Measurements from ENCODE around the gene PLCB1.

The PLCB1 gene

DNA sequence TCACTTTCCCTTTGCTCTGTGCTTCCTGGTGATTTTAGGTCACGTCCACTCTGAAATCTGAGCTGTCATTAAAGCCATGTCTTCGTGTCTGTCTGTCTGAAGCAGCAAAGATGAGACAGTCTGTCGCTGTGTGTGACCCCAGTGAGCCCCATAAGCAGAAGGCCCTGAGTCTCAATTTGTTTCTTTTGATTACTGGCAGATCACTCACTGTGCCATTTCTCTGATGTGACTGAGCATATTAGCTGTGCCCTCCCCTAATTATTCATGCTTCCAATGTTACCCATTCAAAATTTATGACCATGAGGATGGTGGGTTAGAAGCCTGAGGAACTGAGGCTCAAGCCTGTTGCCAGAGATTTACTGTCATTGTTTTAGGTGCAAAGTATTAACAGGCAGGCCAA, 117.6 kb downstream of the PLCB1 start:
- DNase-seq (ENCODE audit: low spot score), result no peak
- TF ChIP-seq, protein P1, sequence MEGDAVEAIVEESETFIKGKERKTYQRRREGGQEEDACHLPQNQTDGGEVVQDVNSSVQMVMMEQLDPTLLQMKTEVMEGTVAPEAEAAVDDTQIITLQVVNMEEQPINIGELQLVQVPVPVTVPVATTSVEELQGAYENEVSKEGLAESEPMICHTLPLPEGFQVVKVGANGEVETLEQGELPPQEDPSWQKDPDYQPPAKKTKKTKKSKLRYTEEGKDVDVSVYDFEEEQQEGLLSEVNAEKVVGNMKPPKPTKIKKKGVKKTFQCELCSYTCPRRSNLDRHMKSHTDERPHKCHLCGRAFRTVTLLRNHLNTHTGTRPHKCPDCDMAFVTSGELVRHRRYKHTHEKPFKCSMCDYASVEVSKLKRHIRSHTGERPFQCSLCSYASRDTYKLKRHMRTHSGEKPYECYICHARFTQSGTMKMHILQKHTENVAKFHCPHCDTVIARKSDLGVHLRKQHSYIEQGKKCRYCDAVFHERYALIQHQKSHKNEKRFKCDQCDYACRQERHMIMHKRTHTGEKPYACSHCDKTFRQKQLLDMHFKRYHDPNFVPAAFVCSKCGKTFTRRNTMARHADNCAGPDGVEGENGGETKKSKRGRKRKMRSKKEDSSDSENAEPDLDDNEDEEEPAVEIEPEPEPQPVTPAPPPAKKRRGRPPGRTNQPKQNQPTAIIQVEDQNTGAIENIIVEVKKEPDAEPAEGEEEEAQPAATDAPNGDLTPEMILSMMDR (IDR thresholded peaks at IDR 0.05), result no peak
- Histone ChIP-seq H3K4me3 (no peak overlapping the region), H3K27ac (no peak overlapping the region)

- DNase-seq (ENCODE audit: low spot score), result no peak
- TF ChIP-seq, protein P1 (IDR thresholded peaks at IDR 0.05), result no peak
- H3K27ac ChIP-seq, result no peak overlapping the region
- H3K4me3 ChIP-seq, result no peak overlapping the region
These were observed 118.6 kb downstream of the PLCB1 start for GRCh38 chr20:8250539-8251200.

DNA sequence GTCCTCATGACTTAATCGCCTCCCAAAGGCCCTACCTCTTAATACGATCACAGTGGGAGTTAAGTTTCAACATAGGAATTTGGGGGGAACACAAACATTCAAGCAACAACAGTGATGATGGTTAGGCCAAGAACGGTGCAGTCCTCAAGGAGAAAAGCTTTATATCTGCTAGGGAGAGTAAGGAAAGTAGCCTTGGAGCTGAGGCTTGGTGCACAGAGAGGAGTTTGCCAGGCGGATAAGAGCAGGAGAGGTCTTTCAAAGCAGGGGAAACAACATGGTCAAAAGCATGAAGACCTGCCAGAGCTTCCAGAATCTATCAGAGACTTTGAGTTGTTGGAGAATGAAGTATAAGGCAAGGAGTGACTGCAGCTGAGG, 119.1 kb downstream of the PLCB1 start:
- no peak overlapping the region for H3K27ac ChIP-seq
- TF ChIP-seq, protein P1 (IDR thresholded peaks at IDR 0.05), result no peak

DNA sequence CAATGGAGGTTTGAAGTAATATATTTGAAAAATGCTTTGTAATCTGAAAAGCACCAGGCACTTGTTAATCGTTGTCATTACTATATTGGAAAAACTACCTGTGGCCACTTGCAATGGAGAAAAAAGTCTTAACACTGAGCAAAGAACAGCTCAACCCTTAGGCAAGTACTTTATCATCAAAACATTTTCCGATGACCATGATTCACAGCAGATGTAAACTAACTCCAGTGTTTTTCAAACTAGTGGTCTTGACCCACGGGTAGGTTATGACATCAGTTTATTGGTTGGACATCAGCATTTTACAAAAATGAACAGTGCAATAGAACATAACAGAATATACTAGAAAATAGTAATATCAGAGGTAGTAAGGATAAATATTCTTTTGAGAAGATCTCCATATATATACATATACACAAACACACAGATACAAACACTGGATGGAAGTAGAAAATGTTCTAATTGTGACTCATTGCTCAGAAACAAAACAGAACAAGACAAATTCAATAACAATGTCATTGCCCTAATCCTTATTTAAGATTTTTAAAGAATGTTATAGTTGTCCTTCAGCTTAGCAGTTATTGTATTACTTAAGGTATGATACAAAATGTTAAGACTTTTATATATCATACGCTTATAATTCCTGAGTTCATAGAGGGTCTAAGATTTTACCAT, 123.0 kb downstream of the PLCB1 start:
- Histone ChIP-seq H3K4me3 (no peak overlapping the region), H3K27ac (no peak overlapping the region)
- TF ChIP-seq, protein P1 (IDR thresholded peaks at IDR 0.05), result no peak
- no peak for DNase-seq (ENCODE audit: low spot score)

More for the DNA sequence above, 119.1 kb downstream of the PLCB1 start:
- no peak for DNase-seq (ENCODE audit: low spot score)
- no peak overlapping the region for H3K4me3 ChIP-seq

DNA sequence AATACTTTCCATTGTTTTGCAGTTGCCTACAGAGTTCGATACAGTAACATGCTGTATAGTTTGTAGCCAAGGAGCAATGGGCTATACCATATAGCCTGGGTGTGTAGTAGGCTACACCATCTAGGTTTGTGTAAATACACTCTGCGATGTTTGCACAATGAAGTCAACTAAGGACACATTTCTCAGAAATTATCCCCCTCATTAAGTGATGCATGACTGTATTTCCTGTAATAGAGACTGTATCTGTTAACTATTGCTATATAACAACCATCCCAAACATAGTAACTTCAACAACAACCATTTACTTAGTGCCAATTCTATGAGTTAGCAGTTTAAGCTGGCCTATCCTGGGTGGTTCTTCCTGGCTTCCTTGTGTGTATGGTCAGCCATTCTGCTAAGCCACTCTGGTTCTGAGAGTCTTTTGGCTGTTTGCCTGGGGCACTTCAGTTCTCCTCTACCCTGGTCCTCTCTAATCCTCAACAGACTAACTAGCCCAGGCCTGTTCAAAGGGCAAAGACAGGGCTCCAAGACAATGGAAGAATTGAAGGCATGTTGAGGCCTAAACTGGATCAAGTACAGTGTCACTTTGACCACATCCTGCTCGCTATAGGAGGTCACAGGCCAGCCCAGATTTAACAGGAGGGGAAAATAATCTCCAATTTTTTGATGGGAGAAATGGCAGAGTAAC, 124.0 kb downstream of the PLCB1 start:
- no peak for DNase-seq (ENCODE audit: low spot score)
- Histone ChIP-seq H3K4me3 (no peak overlapping the region), H3K27ac (no peak overlapping the region)
- TF ChIP-seq, protein P1 (IDR thresholded peaks at IDR 0.05), result no peak

DNA sequence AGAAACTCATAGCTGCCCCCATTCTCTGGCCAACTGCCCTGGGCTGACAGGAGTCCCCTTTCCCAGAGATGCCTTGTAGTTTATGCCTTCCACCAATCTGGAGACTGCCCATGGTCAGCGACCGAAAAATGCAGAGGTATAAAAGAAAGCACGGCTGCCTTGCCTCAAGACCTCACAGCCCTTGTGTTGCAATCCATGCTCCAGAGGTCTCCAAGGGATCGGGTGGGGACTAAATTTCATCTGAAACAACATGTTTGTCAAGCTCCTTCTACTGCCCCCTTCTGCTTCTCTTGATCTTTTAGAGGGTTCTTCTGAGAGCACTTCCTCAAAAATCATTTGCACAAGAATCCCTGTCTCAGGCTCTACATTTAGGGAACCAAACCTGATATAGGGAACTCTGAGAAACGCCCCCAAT, 128.8 kb downstream of the PLCB1 start:
- TF ChIP-seq, protein P1 (IDR thresholded peaks at IDR 0.05), result no peak
- H3K27ac ChIP-seq, result no peak overlapping the region
- no peak for DNase-seq (ENCODE audit: low spot score)
- H3K4me3 ChIP-seq, result no peak overlapping the region
